DND-41 (cell line): ENCODE measurements around the gene MRPS31.

ENCODE experiments used
- CTCF ChIP-seq: IDR thresholded peaks from 2 replicates; pipeline ENCODE4 v1.5.1; 2012; ENCODE audit warnings: borderline replicate concordance, low read length, moderate library complexity, mild to moderate bottlenecking; ENCODE audit not compliant: poor library complexity, severe bottlenecking; ENCODE audit errors: extremely low read depth
- EZH2 ChIP-seq: IDR thresholded peaks from 3 replicates; pipeline ENCODE4 v1.6.1; 2012; ENCODE audit warnings: borderline replicate concordance, low read depth, mild to moderate bottlenecking, moderate library complexity, low read length, inconsistent platforms; ENCODE audit not compliant: severe bottlenecking

DNA sequence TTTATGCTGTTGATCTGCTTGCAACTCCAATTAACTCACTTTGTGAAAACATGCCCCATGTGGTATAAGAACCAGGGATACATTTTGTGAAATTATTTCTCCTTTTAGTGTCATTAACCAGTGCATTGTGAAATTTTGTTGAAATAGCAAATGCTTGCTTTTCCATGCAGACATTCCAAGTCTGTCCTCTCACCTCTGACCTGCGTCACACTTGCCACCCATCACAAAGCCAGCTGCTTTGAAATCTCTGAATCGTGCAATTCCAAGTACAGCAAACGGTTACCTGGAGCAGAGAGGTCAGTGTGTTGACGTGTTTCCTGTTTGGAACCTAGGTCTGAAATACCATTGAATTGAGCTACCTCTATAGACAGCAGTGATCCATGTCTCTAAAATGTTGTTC, 13.6 kb upstream of the MRPS31 start:
- TF ChIP-seq CTCF: no peak
- TF ChIP-seq EZH2: no peak
